COR-L47 (cell line): ENCODE results near the gene PCDHB15.

Experiments
- DNase-seq: peaks from one replicate; lab custom pipeline; 2025; lab: John Stamatoyannopoulos, UW

Gene PCDHB15

DNA sequence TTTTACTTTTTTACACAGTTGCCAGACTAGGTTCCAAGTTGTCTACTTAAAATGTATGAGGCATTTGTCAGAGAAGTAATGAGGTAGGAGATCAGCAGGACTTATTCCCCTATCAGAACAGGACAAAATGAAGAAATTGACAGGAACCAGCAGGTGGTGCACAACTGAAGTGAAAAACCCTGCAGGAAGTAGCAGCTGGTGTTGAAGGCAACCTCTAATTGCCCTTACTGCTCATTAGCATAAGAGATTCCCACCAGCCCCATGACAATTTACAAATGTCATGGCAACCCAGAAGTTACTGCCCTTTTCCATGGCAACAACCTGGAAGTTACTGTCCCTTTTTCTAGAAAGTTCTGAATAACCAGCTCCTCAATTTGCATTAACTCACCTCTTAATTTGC is 5.4 kb downstream of the PCDHB15 start:
- no peak for DNase-seq

DNA sequence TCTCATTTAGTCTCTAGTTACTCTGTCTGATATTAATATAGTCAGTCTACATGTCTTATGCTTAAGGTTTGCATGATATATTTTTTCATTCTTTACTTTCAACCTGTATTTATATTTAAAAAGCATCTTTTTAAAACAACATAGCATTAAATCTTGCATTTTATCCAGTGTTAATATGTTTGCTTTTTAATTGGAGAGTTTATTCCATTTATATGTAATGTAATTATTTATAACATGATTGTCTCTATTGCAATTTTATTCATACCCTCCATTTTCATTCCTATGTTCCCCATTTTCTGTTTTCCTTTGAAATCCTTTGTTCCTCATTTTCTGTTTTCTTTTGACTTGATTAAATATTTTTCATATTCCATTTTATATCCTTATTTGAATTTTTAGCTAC is 13.3 kb downstream of the PCDHB15 start:
- no peak for DNase-seq

DNA sequence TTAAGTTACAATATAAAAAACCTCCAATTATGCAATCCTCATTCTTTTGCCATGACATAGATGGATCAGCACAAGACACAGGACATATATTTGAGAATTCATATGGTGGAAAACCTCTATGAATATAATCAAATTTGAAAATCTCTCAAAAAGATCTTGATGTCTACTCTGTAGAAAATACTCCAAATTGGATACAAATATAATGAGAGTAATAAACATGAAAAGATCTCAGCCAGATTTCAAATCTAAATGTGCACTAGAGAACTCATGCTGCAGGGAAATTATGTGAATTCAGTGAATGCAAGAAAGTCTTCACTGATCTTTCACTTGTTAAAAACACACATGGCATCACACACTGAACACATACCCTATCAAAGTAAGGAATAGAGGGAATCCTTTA is 13.8 kb downstream of the PCDHB15 start:
- DNase-seq, result no peak

DNA sequence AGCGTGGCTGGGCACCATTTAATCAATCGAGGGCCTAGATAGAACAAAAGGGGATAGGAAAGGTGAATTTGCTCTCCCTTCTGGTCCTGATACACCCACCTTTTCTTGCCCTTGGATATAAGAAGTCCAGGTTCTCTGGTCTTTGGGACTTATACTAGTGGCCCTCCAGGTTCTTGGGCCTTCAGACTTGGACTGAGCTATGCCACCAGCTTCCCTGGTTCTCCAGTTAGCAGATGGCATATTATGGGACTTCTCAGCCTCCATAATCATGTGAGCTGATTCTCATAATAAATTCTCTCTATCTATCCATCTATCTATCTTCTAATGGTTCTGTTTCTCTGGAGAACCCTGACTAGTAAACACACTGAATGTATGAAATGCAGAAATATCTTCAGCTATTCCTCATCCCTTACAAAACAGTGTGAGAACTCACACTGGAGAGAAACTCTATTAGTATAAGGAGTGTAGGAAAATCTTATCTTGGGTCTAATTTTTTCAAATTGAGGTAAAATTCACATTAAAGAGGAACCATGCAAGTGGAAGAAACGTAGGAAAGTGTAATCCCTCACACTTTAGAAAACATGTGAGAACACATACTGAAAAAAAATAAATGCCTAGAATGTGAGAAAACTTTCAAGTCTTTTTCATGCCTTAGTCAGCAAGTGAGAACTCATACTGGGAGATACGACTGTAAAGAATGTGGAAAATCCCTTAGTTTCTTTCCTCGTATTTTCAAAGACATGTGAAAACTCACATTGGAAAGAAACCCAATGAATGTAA is 15.5 kb downstream of the PCDHB15 start:
- DNase-seq, result no peak

DNA sequence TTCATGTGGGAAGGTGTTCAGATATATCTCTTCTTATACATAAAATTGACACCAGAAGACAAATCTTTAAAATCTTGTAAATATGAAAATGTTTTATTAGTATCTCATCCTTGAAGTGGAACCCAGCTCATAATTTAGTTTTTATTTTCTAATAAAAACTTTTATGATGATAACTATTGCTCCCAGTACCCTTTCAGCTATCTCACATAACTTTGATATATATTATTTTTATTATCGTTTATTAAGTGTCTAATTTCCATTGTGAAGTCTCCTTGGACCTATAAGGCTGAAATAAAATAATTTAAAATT is 16.0 kb downstream of the PCDHB15 start:
- DNase-seq, result no peak

DNA sequence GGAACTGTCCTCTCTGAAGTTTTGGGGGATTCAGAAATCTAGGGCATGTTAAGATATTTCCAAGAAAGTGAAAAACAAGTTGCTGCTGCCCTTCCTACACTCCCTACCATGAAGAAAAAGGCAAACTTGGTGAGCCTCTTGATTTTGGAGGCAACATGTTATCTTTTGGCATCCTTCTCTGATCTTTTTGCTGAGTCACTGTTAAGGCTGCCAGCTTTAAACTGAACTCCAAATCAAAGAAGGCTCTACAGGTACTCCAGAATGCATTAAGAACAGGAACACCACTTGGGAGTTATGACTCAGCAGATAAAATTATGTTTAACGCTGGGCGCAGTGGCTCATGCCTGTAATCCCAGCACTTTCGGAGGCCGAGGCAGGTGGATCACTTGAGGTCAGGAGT is 24.0 kb downstream of the PCDHB15 start:
- DNase-seq, result no peak

DNA sequence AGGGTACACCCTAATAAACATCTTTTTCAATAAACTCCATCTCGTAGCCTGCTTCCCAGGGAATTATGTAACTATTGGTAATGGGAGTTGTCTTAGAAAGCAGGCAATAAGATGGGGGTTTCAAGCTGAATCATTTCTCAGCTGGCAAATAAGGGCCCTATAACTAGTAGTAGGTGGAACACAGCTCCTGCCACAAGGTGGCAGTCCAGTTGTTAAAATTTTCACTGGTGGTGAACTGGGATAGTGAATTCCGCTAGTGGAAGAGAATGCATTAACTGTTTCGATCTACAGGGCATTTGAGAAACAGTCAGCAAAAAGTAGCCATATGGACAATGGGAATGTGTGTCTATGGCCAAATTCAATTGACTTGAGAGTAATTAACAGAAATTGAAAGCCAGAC is 27.7 kb downstream of the PCDHB15 start:
- DNase-seq, result no peak

DNA sequence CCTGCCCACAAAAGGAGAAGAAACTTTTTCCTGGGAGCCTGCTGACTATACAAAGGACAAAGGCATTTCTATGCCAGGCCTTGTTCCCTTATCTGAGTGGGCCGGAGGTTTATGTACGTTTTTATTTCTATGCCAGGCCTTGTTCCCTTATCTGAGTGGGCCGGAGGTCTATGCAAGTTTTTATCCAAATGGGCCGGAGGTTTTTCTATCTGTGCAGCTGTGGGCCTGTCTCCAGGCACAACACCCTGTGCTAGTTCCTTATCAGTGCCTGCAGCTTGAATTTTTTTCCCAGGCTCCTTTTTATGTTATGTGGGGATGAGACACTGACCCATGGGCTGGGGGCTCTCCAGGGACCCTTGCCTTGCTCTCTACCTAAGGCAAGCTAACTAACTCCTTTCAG is 53.2 kb downstream of the PCDHB15 start:
- DNase-seq, result no peak
